GM12875 (cell line): ENCODE results near the gene MBOAT2.
A peak's percentile ranks its signal among the peaks of the same experiment; 100 is the strongest.

Source experiments
- H3K4me3 ChIP-seq: one replicate; pipeline ENCODE4 v1.5.1; 2011; ENCODE audit warnings: low read depth, low read length, control low read depth
- TF ChIP-seq, protein P1 (sequence below): IDR thresholded peaks from 2 replicates; pipeline ENCODE4 v1.5.1; 2011; ENCODE audit warnings: low read depth, mild to moderate bottlenecking, control low read depth, inconsistent platforms, low read length, moderate library complexity, borderline replicate concordance; ENCODE audit not compliant: insufficient read depth

Gene MBOAT2

DNA sequence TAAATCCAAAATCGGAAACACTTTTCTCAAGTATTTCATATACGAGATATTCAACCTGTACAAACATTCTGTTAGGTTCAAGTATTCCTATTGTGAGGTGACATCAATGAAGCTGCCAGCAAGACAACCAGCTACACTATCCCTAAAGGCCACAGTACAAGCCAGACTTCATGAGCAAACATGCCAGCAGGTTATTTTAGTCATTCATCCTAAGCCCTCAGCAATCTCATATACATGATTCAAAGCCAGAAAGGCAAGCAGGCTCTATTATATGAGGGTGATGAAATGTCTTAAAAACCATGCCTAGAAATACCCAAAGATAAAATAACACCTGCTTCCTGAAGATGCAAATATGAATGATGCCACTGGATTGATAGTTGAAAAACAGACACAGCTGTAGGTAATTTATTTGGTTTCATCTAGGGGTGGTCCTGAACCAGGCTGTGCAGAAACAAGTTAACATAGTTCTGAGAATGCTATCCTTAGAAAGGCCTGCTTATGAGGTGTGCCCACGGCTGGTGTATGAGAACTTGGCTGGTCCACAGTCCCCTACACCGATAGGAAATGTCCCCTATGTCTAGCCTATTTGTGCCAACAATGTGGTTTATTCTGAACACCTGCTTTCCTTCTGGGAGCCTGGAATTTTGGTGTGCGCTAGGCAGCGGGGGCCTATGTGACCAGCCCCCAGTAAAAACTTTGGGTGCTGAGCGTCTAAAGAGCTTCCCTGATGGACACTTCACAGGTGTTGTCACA is 117.9 kb downstream of the MBOAT2 start:
- TF ChIP-seq, protein P1, sequence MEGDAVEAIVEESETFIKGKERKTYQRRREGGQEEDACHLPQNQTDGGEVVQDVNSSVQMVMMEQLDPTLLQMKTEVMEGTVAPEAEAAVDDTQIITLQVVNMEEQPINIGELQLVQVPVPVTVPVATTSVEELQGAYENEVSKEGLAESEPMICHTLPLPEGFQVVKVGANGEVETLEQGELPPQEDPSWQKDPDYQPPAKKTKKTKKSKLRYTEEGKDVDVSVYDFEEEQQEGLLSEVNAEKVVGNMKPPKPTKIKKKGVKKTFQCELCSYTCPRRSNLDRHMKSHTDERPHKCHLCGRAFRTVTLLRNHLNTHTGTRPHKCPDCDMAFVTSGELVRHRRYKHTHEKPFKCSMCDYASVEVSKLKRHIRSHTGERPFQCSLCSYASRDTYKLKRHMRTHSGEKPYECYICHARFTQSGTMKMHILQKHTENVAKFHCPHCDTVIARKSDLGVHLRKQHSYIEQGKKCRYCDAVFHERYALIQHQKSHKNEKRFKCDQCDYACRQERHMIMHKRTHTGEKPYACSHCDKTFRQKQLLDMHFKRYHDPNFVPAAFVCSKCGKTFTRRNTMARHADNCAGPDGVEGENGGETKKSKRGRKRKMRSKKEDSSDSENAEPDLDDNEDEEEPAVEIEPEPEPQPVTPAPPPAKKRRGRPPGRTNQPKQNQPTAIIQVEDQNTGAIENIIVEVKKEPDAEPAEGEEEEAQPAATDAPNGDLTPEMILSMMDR, result no peak
- H3K4me3 ChIP-seq, result no peak overlapping the region

DNA sequence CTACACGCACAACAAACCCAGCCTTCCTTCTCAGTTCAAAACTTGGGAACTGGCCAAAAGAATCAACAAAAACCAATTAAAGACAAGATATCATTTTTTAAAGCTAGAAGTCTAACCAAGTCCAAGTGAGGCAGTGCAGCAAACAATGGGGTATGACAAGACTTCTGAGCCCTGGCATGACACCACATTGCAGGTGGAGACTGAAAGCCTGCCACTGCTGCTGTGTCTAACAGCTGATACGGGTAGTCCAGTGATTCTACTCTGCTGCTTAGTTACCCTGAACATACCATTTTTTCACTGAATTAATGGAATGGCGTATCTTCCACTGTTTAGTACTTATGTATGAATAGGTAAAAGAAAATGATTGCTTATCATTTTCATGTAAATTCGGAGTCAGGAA is 118.7 kb downstream of the MBOAT2 start:
- no peak overlapping the region for H3K4me3 ChIP-seq
- TF ChIP-seq, protein P1, result no peak

DNA sequence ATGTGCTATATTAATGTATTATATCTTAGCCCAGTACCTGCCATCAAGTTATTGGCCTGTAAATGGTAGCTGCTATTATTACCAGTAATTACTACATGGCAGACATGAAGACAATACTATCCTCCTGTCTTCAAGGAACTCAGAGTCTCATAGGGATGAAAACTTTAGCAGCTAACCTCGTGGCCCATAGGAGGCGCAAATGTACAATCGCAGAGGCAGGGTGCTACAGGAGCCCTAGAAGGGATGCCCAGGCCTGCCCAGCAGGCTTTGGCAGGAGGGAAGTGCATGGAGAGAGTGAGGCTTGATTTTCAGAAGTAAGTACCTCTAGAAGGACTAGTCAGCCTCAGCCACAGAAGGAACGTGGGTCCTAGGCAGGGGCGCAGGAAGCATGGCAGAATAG is 121.4 kb downstream of the MBOAT2 start:
- TF ChIP-seq, protein P1, result peak; percentile 18; the same call in 1 of the 2 replicates
- no peak overlapping the region for H3K4me3 ChIP-seq

DNA sequence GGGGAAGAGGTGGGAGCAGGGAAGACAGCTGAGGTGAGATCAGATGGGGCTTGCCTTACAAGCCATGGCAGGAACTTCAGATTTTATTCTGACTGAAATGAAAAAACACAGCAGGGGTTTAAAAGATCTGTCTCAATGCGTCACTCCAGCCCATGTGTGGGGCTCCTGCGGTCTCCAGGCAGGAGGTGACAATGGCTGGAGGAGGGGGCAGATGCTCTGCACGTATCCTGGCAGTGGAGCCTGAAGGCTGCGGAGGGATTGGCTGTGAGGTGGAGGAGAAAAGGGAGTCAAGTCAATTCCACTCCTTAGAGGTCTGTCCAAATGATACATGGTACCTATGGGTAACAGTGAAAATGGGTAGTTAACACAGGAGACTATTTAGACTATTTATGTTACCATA is 125.6 kb downstream of the MBOAT2 start:
- TF ChIP-seq, protein P1, result no peak

DNA sequence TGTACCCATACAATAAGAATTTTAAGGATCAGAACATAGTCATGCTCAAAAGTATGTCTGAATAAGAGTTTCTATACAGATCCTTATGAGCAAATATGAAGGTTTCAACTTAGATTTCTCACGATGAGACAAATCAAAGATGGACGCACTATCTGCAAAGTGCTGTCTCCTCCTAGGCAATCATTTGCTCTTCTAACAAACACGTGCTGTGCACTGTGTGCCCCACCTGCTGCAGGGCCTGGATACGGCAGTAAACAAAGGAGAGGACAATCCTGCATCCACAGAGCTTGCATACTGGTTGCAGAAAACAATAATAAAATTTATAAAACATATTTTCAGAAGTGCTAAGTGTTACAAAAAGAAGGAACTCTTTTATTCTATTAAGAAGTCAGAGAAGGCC is 126.2 kb downstream of the MBOAT2 start:
- TF ChIP-seq, protein P1, result no peak

More for the DNA sequence above, 125.6 kb downstream of the MBOAT2 start:
- H3K4me3 ChIP-seq, result no peak overlapping the region

DNA sequence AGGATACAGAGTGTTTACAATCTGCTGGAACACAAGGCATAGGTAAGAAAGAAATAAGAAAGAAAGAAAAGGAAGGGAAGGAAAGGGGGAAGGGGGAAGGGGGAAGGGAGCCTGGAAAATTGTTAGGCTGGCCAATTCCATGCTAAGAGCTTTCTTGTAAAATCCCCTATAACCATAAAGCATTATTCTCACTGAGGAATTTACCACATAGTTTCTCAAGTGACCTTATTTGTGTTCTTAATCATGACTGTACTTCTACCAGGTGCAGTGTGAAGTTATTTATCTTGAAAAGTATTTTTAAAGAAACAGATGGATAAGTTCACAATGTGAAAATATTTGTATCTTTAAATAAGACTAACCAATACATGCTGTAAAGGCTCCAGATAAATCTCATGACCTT is 126.9 kb downstream of the MBOAT2 start:
- no peak overlapping the region for H3K4me3 ChIP-seq
- TF ChIP-seq, protein P1, result no peak

More for the DNA sequence above, 126.2 kb downstream of the MBOAT2 start:
- H3K4me3 ChIP-seq, result no peak overlapping the region

DNA sequence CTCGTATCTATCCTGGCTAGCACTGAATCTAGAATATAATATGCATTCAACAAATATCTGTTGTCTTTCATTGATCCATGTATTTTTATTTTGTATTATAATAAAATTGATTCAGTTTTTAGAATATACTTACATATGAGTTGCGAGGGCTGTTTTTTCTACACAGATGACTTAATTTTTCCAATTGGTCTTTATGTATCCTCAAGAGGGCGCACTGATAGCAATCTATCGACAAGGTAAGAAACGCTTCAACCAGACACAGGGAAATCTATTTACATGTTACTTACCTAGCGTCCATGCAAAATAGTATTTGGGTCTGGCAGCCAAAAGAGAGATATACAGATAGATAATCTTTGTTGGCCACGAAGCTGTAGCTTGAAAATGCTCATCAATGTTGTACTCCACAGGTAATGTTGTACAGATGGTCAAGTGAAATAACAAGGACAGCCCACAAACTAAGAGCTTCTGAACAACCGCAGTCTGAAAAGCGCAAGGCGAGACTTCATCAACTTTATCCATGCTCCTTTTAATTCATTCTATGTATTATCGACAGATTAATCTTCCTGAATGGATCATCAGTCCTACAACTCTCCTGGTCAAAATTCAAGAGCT is 130.6 kb downstream of the MBOAT2 start:
- TF ChIP-seq, protein P1, result peak; percentile 50; the same call in 1 of the 2 replicates
- no peak overlapping the region for H3K4me3 ChIP-seq
